NCI-H2227 (cell line): ENCODE data around the gene TRIM49B.
"Not testable (repeated sequence)": the region's sequence is repeated elsewhere in the genome, so short reads cannot be mapped to it uniquely, and the experiment has no call there.

Experiments
- DNase-seq: peaks from one replicate; lab custom pipeline; 2025; ENCODE audit not compliant: unreplicated experiment; lab: John Stamatoyannopoulos, UW

TRIM49B gene, protein sequence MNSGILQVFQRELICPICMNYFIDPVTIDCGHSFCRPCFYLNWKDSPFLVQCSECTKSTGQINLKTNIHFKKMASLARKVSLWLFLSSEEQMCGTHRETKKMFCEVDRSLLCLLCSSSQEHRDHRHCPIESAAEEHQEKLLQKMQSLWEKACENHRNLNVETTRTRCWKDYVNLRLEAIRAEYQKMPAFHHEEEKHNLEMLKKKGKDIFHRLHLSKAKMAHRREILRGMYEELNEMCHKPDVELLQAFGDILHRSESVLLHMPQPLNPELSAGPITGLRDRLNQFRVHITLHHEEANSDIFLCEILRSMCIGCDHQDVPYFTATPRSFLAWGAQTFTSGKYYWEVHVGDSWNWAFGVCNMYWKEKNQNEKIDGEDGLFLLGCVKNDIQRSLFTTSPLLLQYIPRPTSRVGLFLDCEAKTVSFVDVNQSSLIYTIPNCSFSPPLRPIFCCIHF

DNA sequence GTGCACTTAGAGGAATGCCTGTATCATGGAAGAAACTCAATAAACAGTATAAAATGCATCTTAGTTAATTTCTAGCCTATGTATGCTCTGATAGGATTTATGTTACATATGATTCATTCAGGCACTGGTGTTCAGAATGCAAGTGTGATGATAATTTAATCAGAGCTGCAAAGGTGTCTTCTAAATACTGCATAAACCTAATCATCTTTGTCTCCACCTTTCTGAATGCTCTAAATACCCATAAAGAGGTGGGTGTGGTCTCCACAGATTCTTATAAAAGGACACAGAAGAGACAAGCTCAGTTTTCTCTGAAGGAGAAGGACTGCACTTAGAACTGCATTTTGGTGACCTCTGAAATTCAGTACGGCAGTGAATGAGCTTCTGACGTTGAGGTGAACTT lies at the start of gene TRIM49B:
Gene TRIM49B, plus strand, starts transcription at position 301 of the 400 bp plus-strand sequence. CDS start 2,777 bp downstream, outside the sequence.
- DNase-seq: not testable (repeated sequence)

DNA sequence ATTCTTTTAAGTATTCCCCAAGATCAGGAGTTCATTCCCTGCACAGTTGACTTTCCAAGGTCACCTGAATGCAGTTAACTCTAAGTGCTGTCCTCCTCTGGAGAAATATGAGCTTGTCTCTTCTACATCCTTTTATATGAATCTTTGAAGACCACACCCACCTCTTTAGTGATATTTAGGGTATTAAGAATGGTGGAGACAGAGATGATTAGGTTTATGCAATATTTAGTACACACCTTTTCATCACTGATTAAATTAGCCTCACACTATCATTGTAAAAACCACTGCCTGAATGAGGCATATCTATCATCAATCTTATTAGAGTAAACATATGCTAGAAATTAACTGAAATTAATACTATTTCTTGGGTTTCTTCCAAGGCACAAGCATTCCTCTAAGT lies 44.8 kb upstream of the TRIM49B start, which contains the start of gene TRIM51G:
Gene TRIM51G, minus strand, starts transcription at position 101 of the 400 bp plus-strand sequence. CDS start 2,190 bp downstream, outside the sequence.
- not testable (repeated sequence) for DNase-seq

DNA sequence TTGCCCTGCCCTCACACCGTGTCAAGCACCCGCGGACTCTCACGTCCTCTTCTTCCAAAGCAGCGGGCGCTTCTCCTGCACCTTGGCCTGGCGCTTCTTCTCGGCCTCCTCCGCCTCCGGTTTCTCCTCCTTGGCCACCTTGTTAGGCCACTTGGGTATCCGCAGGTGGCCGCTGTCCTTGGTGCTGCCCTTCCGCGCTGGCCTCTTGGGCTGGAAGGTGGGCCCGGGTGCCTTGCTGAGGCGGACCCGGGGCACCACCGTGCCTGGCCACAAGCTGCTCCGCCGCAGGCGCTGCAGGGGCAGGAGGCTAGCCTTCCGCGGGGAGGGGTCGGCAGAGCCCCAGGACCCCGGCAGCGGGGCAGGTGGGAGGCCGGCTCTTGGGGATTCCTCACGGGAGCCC lies 19.6 kb downstream of the TRIM49B start:
- not testable (repeated sequence) for DNase-seq

DNA sequence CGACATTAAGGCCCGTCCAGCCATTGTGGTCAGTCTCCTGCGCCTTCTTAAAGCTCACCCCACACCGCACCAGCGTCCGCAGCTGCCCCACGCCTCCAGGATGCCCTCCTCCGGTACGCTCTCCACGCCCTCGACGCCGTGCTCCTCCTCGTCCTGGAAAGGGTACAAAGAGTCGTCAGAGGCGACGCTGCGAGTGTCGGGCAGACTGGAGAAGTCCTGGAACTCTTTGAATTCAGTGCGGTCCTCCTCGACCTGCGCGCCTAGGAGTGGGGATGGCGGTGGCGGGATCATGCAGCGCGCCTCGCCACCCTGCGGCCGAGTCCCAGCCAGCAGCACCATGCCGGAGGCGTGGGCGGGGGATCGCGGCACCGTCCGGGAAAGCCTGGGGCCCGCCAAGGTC lies 21.2 kb downstream of the TRIM49B start:
- DNase-seq: not testable (repeated sequence)

DNA sequence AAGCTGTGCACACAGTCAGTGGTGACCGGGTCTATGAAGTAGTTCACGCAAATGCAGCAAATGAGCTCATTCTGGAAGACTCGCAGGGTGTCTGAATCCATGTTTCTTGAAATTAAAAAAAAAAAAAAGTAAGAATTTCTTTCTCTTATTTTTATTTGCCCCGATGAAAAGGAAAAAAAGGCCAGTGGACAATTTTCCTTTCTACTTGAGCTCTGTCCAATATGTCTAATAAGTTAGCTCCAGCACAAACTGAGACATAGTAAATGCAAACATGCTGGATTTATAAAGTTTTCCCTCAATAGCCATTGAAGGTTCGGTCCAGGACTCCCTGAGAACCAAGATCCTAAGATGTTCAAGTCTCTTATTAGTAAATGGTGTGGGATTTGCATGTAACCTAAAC lies 30.4 kb downstream of the TRIM49B start, which contains the start of gene TRIM64C:
Gene TRIM64C, minus strand, starts transcription at position 101 of the 400 bp plus-strand sequence. Its CDS starts 0 bp downstream, at position 101.
- DNase-seq: not testable (repeated sequence)

DNA sequence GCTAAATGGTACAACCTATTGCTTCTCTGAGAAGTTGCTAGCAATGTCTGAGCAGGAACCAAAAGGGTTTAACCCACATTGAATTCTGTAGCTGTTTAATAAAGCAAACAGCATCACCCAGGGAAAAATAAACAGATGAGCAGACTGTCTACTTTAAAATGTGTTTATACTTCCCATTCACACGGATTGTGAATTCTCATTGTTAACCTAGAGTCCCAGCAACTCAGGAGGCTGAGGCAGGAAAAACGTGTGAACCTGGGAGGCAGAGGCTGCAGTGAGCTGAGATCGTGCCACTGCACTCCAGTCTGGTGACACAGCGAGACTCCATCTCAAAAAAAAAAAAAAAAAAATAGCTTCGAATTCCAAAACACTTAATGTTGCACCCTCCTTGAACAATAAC lies 41.3 kb downstream of the TRIM49B start:
- not testable (repeated sequence) for DNase-seq
